GF-D8 (cell line): ENCODE data around the gene ZNF765.
"Not testable (repeated sequence)": the region's sequence is repeated elsewhere in the genome, so short reads cannot be mapped to it uniquely, and the experiment has no call there.

ENCODE experiments used
- DNase-seq: peaks from one replicate; lab custom pipeline; 2025; lab: John Stamatoyannopoulos, UW

Gene ZNF765

GRCh38 chr19:53394974-53395839, at the start of gene ZNF765:
Gene ZNF765, plus strand, starts transcription at chr19:53395149. Its CDS starts 2,867 bp downstream, at chr19:53398016.
- DNase-seq = peak; percentile 56

GRCh38 chr19:53355739-53356138, 39.2 kb upstream of the ZNF765 start:
- no peak for DNase-seq

GRCh38 chr19:53357821-53358581, 36.9 kb upstream of the ZNF765 start:
- DNase-seq = no peak

- DNase-seq = not testable (repeated sequence)
These were observed 34.9 kb upstream of the ZNF765 start for GRCh38 chr19:53360056-53360455.

- peak; percentile 66 for DNase-seq
These were observed 29.6 kb upstream of the ZNF765 start, which contains the start of gene ZNF525 for GRCh38 chr19:53365134-53365898. Gene ZNF525, plus strand, starts transcription at chr19:53365705. Its CDS starts 6,577 bp downstream, at chr19:53372282.

- peak; percentile 27 for DNase-seq
These were observed 29.0 kb upstream of the ZNF765 start for GRCh38 chr19:53365899-53366493.

- DNase-seq = no peak
These were observed 22.8 kb upstream of the ZNF765 start for GRCh38 chr19:53372196-53372595.

- no peak for DNase-seq
These were observed 20.7 kb upstream of the ZNF765 start for GRCh38 chr19:53374288-53374687.

- DNase-seq = no peak
These were observed 20.2 kb upstream of the ZNF765 start for GRCh38 chr19:53374743-53375142.

- DNase-seq = no peak
These were observed 13.6 kb upstream of the ZNF765 start for GRCh38 chr19:53381376-53381775.

- no peak for DNase-seq
These were observed 6.8 kb upstream of the ZNF765 start for GRCh38 chr19:53388168-53388567.

GRCh38 chr19:53388904-53389303, 6.0 kb upstream of the ZNF765 start:
- no peak for DNase-seq

- no peak for DNase-seq
These were observed 5.4 kb upstream of the ZNF765 start for GRCh38 chr19:53389571-53389970.

- no peak for DNase-seq
These were observed 5.0 kb upstream of the ZNF765 start for GRCh38 chr19:53389978-53390377.

- no peak for DNase-seq
These were observed 401 bp upstream of the ZNF765 start for GRCh38 chr19:53394522-53394973.

GRCh38 chr19:53395840-53396524, 1.0 kb downstream of the ZNF765 start:
- DNase-seq = not testable (repeated sequence)

GRCh38 chr19:53396525-53396868, 1.5 kb downstream of the ZNF765 start:
- no peak for DNase-seq

- not testable (repeated sequence) for DNase-seq
These were observed 3.0 kb downstream of the ZNF765 start for GRCh38 chr19:53397918-53398317.

GRCh38 chr19:53409505-53410204, 14.7 kb downstream of the ZNF765 start:
- no peak for DNase-seq

- DNase-seq = not testable (repeated sequence)
These were observed 25.8 kb downstream of the ZNF765 start for GRCh38 chr19:53420520-53421315.
